Tibial artery (tissue), 4 donors: Measurements from ENCODE around the gene OPHN1.

Experiments
- DNase-seq, 2 donors: peaks; one replicate each; pipeline ENCODE4 v3.0.0-alpha.2; 2019
- H3K27ac ChIP-seq, 2 donors: fragments of 200-600 bp; sonication (generic) in 1 of 2; 1 replicate in 1 of 2; 2 replicates in 1 of 2; pipeline ENCODE4 v1.5.1; 2018 to 2019; ENCODE audit warnings: mild to moderate bottlenecking in 1 of 2
- H3K27me3 ChIP-seq, 2 donors: fragments of 200-600 bp; sonication (generic) in 1 of 2; one replicate each; pipeline versions ENCODE4 v1.5.1 to v1.6.0; 2016 to 2019
- H3K36me3 ChIP-seq, 3 donors: fragments of 200-600 bp; sonication (generic) in 2 of 3; one replicate each; pipeline ENCODE4 v1.5.1; 2016 to 2019; ENCODE audit warnings: mild to moderate bottlenecking in 2 of 3
- H3K4me1 ChIP-seq, 4 donors: fragments of 200-600 bp; sonication (generic) in 2 of 4; 1 replicate in 3 of 4; 2 replicates in 1 of 4; pipeline ENCODE4 v1.5.1; 2016 to 2019
- H3K4me3 ChIP-seq, 2 donors: fragments of 200-600 bp; sonication (generic) in 1 of 2; 1 replicate in 1 of 2; 2 replicates in 1 of 2; pipeline ENCODE4 v1.5.1; 2018 to 2019; ENCODE audit warnings: mild to moderate bottlenecking in 2 of 2
- H3K9me3 ChIP-seq, 3 donors: fragments of 200-600 bp; sonication (generic) in 1 of 3; one replicate each; pipeline ENCODE4 v1.5.1; 2016 to 2019
- CTCF ChIP-seq, 2 experiments: fragments of 200-600 bp in 1 of 2; fragments of 450-650 bp in 1 of 2; IDR thresholded peaks; one replicate each; pipeline ENCODE4 v1.5.1; 2017 to 2019; ENCODE audit warnings: antibody characterized with exemption in 2 of 2, mild to moderate bottlenecking in 1 of 2, moderate library complexity in 1 of 2
- intact Hi-C: fragments of 100-400 bp; cut with DNase I; formaldehyde crosslinking; loops from one replicate; pipeline ENCODE4 v1.15.0; 2023; ENCODE audit warnings: low total_unique reads

The OPHN1 gene

GRCh38 chrX:68049466-68049865 is 383.8 kb downstream of the OPHN1 start:
- no peaks in the 10 kb centered on the region for H3K27me3 ChIP-seq
- DNase-seq, result no peak
- no peak overlapping the region for H3K4me3 ChIP-seq
- no peak for TF ChIP-seq CTCF (IDR thresholded peaks at IDR 0.05)
- intact Hi-C loops, result no loop called here
- H3K36me3 ChIP-seq, result peaks cover 0 to 9% (median 0%) of the 10 kb centered on the region in 3 donors
- no peaks in the 10 kb centered on the region for H3K4me1 ChIP-seq
- H3K9me3 ChIP-seq, result no peaks in the 10 kb centered on the region
- H3K27ac ChIP-seq, result no peak overlapping the region

GRCh38 chrX:68048774-68049173 is 384.5 kb downstream of the OPHN1 start:
- H3K9me3 ChIP-seq, result no peaks in the 10 kb centered on the region
- peaks cover 0 to 9% (median 0%) of the 10 kb centered on the region in 3 donors for H3K36me3 ChIP-seq
- DNase-seq, result no peak
- intact Hi-C loops, result no loop called here
- no peak overlapping the region for H3K4me3 ChIP-seq
- no peak overlapping the region for H3K27ac ChIP-seq
- TF ChIP-seq CTCF (IDR thresholded peaks at IDR 0.05), result no peak
- H3K4me1 ChIP-seq, result no peaks in the 10 kb centered on the region
- no peaks in the 10 kb centered on the region for H3K27me3 ChIP-seq

GRCh38 chrX:68045008-68045577 is 388.2 kb downstream of the OPHN1 start:
- TF ChIP-seq CTCF (IDR thresholded peaks at IDR 0.05), result no peak
- H3K27me3 ChIP-seq, result no peaks in the 10 kb centered on the region
- H3K9me3 ChIP-seq, result no peaks in the 10 kb centered on the region
- H3K4me3 ChIP-seq, result no peak overlapping the region
- no peak overlapping the region for H3K27ac ChIP-seq
- intact Hi-C loops, result no loop called here
- DNase-seq, result no peak
- no peaks in the 10 kb centered on the region for H3K4me1 ChIP-seq
- H3K36me3 ChIP-seq, result peaks cover 0 to 9% (median 0%) of the 10 kb centered on the region in 3 donors

- intact Hi-C loops, result no loop called here
- H3K36me3 ChIP-seq, result peaks cover 0 to 9% (median 0%) of the 10 kb centered on the region in 3 donors
- no peaks in the 10 kb centered on the region for H3K4me1 ChIP-seq
- no peak overlapping the region for H3K4me3 ChIP-seq
- TF ChIP-seq CTCF (IDR thresholded peaks at IDR 0.05), result no peak
- DNase-seq, result no peak
- H3K27ac ChIP-seq, result no peak overlapping the region
- no peaks in the 10 kb centered on the region for H3K27me3 ChIP-seq
- H3K9me3 ChIP-seq, result no peaks in the 10 kb centered on the region
These were observed 389.4 kb downstream of the OPHN1 start for GRCh38 chrX:68043713-68044438.

GRCh38 chrX:68041110-68041509 is 392.2 kb downstream of the OPHN1 start:
- Histone ChIP-seq H3K4me1 (no peaks in the 10 kb centered on the region), H3K9me3 (no peaks in the 10 kb centered on the region), H3K36me3 (no peaks in the 10 kb centered on the region), H3K27ac (no peak overlapping the region), H3K4me3 (no peak overlapping the region), H3K27me3 (no peaks in the 10 kb centered on the region)
- intact Hi-C loops, result no loop called here
- DNase-seq, result no peak
- TF ChIP-seq CTCF (IDR thresholded peaks at IDR 0.05), result no peak
